Urinary bladder (tissue), 4 donors: Measurements from ENCODE around the gene SUPT20HL1. TPM values are rescaled to one million over a fixed set of nuclear protein-coding genes. Genes with fewer than 3 reads are reported as not detected.
"Not testable (repeated sequence)": the region's sequence is repeated elsewhere in the genome, so short reads cannot be mapped to it uniquely, and the experiment has no call there.

Experiments
- DNase-seq: peaks from one replicate; pipeline ENCODE4 v3.0.0-alpha.2; 2015; ENCODE audit errors: extremely low spot score
- H3K27ac ChIP-seq: one replicate; pipeline ENCODE4 v1.5.1; 2013; ENCODE audit warnings: low read depth, mild to moderate bottlenecking, moderate library complexity
- H3K36me3 ChIP-seq: one replicate; pipeline ENCODE4 v1.6.1; 2013; ENCODE audit warnings: mild to moderate bottlenecking, moderate library complexity; ENCODE audit not compliant: insufficient read depth
- H3K4me1 ChIP-seq: one replicate; pipeline ENCODE4 v1.6.1; 2013; ENCODE audit warnings: mild to moderate bottlenecking, moderate library complexity; ENCODE audit not compliant: insufficient read depth
- H3K4me3 ChIP-seq: one replicate; pipeline ENCODE4 v1.5.1; 2013; ENCODE audit warnings: low read depth, low read length
- WGBS: extraction: QIAGEN DNeasy Blood & Tissue Kit; methylation state at CpG from one replicate; pipeline ENCODE4 v1.1.7; 2013; 5-methylcytosine and 5-hydroxymethylcytosine counted together
- polyA plus RNA-seq: library from polyadenylated mRNA; stranded (reverse); fragments of 200-250 nt; gene quantifications from one replicate; pipeline ENCODE4 v1.2.3, GENCODE V29; 2013
- total RNA-seq: library from RNA; depleted of rRNA; stranded (reverse); fragments of >200 nt; gene quantifications from one replicate; pipeline ENCODE4 v1.2.3, GENCODE V29; 2014
- donor health status: healthy with polysubstance abuse.
- donor health status: healthy.

Gene SUPT20HL1
- total and polyA plus RNA-seq, 2 donors: 0.04 to 0.16 TPM

GRCh38 chrX:24371391-24371972, 11.0 kb downstream of the SUPT20HL1 start:
- Histone ChIP-seq H3K27ac (no peak overlapping the region), H3K4me3 (no peak overlapping the region), H3K4me1 (no peaks in the 10 kb centered on the region), H3K36me3 (no peaks in the 10 kb centered on the region)
- 13% methylated on average over 14 of the region's 14 CpGs for WGBS
- no peak for DNase-seq

GRCh38 chrX:24372021-24372763, 11.8 kb downstream of the SUPT20HL1 start:
- Histone ChIP-seq H3K27ac (no peak overlapping the region), H3K4me3 (no peak overlapping the region), H3K36me3 (no peaks in the 10 kb centered on the region), H3K4me1 (no peaks in the 10 kb centered on the region)
- 66% methylated on average over 29 of the region's 29 CpGs for WGBS
- DNase-seq: no peak

GRCh38 chrX:24375600-24376131, 15.2 kb downstream of the SUPT20HL1 start:
- Histone ChIP-seq H3K27ac (no peak overlapping the region), H3K4me1 (no peaks in the 10 kb centered on the region), H3K4me3 (no peak overlapping the region), H3K36me3 (no peaks in the 10 kb centered on the region)
- WGBS: 74% methylated on average over 12 of the region's 12 CpGs
- DNase-seq: no peak

GRCh38 chrX:24376403-24376802, 16.0 kb downstream of the SUPT20HL1 start:
- DNase-seq: no peak
- Histone ChIP-seq H3K4me1 (no peaks in the 10 kb centered on the region), H3K27ac (no peak overlapping the region), H3K4me3 (no peak overlapping the region), H3K36me3 (no peaks in the 10 kb centered on the region)
- WGBS: 95% methylated on average over 3 of the region's 3 CpGs

- Histone ChIP-seq H3K4me3 (no peak overlapping the region), H3K36me3 (no peaks in the 10 kb centered on the region), H3K4me1 (no peaks in the 10 kb centered on the region), H3K27ac (no peak overlapping the region)
- no peak for DNase-seq
- 69% methylated on average over 2 of the region's 2 CpGs for WGBS
Observed at GRCh38 chrX:24377195-24377594, 16.8 kb downstream of the SUPT20HL1 start.

GRCh38 chrX:24377911-24378468, 17.6 kb downstream of the SUPT20HL1 start:
- no peak overlapping the region for H3K27ac ChIP-seq
- DNase-seq: no peak
- no peaks in the 10 kb centered on the region for H3K36me3 ChIP-seq
- H3K4me3 ChIP-seq: no peak overlapping the region
- 100% methylated on average over 1 of the region's 1 CpG for WGBS
- no peaks in the 10 kb centered on the region for H3K4me1 ChIP-seq

GRCh38 chrX:24378706-24379105, 18.3 kb downstream of the SUPT20HL1 start:
- Histone ChIP-seq H3K4me3 (no peak overlapping the region), H3K36me3 (no peaks in the 10 kb centered on the region), H3K27ac (no peak overlapping the region), H3K4me1 (no peaks in the 10 kb centered on the region)
- 95% methylated on average over 6 of the region's 6 CpGs for whole genome bisulfite sequencing
- DNase-seq: no peak

GRCh38 chrX:24380262-24381187, 20.1 kb downstream of the SUPT20HL1 start:
- H3K36me3 ChIP-seq: no peaks in the 10 kb centered on the region
- H3K4me1 ChIP-seq: no peaks in the 10 kb centered on the region
- no peak overlapping the region for H3K4me3 ChIP-seq
- DNase-seq: no peak
- no peak overlapping the region for H3K27ac ChIP-seq
- 49% methylated on average over 9 of the region's 9 CpGs for WGBS

GRCh38 chrX:24382315-24382714, 21.9 kb downstream of the SUPT20HL1 start:
- not testable (repeated sequence) for H3K36me3 ChIP-seq, DNase-seq, H3K4me3 ChIP-seq, H3K4me1 ChIP-seq, H3K27ac ChIP-seq
- WGBS: 81% methylated on average over 5 of the region's 5 CpGs

GRCh38 chrX:24387724-24388123, 27.3 kb downstream of the SUPT20HL1 start:
- Histone ChIP-seq H3K36me3 (no peaks in the 10 kb centered on the region), H3K27ac (no peak overlapping the region), H3K4me3 (no peak overlapping the region), H3K4me1 (no peaks in the 10 kb centered on the region)
- no peak for DNase-seq
- WGBS: 98% methylated on average over 2 of the region's 2 CpGs

GRCh38 chrX:24391389-24391788, 30.9 kb downstream of the SUPT20HL1 start:
- Histone ChIP-seq H3K4me3 (no peak overlapping the region), H3K4me1 (no peaks in the 10 kb centered on the region), H3K36me3 (no peaks in the 10 kb centered on the region), H3K27ac (no peak overlapping the region)
- DNase-seq: no peak
- WGBS: 75% methylated on average over 5 of the region's 5 CpGs

GRCh38 chrX:24391843-24392242, 31.4 kb downstream of the SUPT20HL1 start:
- Histone ChIP-seq H3K4me3 (no peak overlapping the region), H3K27ac (no peak overlapping the region), H3K36me3 (no peaks in the 10 kb centered on the region), H3K4me1 (no peaks in the 10 kb centered on the region)
- WGBS: 85% methylated on average over 3 of the region's 3 CpGs
- no peak for DNase-seq

- 46% methylated on average over 6 of the region's 6 CpGs for WGBS
- Histone ChIP-seq H3K36me3 (no peaks in the 10 kb centered on the region), H3K4me1 (no peaks in the 10 kb centered on the region), H3K4me3 (no peak overlapping the region), H3K27ac (no peak overlapping the region)
- no peak for DNase-seq
Observed at GRCh38 chrX:24392709-24393108, 32.3 kb downstream of the SUPT20HL1 start.
